ENCODE measurements around the gene TNS1.

TNS1 gene

DNA sequence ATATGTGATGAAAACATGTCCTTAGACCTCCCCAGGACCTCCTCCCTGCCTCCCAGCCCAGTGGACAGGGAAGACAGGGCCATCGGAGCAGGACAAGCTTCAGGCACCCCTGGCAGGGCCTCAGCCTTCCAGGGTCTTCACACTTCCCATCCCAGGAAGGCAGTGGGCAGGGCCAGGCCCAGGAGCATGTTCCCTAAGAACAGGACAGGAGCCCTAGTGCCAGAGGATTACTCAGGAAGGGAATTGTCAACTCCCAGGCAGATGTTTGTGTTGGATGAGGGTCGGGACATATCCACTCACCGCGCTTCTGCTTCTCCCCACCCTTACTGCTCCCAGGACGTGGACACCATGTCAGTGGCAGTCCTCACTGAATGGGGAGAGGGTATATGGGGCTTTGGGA is 138.9 kb downstream of the TNS1 start:
- no peak for DNase-seq

DNA sequence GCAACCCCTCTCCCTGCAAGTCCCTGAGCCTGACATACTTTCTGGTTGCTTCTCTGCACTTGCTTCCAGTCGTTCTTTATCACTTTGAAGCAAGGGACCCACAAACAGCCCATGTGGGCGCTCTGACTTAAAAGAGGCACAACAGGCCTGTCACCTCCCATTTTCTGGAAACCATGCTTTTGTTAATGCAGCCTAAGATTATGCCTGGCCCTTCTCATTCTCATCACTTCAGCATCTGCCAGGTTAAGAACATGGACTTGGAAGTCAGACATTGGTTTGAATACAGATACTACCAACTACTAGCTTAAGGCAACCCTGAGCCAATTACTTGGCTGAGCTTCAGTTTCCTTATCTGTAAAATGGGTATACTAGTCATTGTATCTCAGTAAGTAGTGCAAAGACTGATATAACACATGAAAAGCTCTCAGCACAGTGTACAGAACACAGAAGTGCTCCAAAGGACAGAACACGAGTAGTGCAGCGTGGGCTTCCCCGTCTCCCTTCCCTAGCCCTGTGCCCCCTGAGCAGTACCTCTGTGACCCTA is 141.4 kb downstream of the TNS1 start:
- DNase-seq, result no peak

DNA sequence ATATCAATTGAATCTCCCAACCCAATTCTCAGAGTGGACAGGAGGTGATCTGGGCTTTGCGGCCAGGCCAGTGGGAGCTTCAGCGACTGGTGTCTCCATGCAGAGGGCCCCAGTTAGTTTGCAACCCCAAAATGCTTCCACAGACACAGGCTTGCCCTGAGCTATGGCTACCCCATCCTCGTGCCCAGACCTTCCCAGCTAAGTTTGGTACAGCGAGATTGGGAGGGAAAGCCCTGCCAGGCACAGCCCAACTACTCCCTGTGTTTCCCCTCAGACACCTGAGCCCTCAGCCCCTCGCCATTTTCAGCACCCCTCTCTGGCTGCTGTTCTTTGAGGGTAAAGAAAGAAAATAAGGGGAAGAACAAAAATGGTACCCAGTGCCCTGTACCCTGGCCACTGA is 142.9 kb downstream of the TNS1 start:
- DNase-seq, result no peak

DNA sequence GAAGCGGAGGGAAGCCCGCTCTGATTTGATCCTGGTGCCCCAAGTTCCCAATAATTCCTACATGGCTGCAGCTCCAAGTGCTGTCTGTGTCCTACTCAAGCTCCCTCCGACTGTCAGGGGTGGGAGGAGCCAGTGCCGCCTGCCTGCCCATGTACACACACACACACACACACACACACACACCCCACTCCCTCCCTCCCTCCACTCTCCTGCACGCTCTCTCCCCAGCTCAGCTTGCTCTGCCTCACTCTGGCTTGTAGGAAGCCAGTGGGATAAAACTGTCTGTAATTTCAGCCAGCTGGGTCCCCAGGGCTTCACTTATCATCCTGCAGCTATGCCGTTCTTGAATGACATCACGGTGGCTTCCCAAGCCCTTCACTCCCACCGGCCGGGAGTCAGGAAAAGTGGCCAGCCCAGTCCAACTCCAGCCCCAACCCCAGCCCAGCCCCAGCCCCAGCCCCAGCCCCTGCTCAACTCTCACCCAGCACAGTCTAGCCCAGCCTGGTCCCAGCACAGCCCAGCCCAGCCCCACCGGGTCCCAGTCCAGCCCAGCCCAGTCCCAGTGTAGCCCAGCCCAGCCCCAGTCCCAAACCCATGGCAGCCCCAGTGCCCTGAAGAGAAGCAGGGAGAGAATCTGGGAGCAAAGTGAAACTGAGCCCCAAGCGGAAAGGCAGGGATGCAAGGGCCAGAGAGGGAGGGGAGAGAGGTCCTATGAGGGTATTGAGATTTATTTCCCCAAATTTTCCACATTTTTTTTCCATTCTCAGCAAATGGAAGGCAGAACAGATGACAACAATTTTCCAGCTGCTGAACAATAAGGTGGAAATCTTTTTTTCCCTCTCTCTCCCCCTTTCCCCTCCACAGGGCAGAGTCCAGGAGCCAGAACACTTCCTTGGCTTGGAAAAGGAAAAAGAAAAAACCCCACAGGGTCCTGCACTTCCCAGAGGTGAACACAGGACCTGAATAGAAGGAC is 144.0 kb downstream of the TNS1 start:
- no peak for DNase-seq

DNA sequence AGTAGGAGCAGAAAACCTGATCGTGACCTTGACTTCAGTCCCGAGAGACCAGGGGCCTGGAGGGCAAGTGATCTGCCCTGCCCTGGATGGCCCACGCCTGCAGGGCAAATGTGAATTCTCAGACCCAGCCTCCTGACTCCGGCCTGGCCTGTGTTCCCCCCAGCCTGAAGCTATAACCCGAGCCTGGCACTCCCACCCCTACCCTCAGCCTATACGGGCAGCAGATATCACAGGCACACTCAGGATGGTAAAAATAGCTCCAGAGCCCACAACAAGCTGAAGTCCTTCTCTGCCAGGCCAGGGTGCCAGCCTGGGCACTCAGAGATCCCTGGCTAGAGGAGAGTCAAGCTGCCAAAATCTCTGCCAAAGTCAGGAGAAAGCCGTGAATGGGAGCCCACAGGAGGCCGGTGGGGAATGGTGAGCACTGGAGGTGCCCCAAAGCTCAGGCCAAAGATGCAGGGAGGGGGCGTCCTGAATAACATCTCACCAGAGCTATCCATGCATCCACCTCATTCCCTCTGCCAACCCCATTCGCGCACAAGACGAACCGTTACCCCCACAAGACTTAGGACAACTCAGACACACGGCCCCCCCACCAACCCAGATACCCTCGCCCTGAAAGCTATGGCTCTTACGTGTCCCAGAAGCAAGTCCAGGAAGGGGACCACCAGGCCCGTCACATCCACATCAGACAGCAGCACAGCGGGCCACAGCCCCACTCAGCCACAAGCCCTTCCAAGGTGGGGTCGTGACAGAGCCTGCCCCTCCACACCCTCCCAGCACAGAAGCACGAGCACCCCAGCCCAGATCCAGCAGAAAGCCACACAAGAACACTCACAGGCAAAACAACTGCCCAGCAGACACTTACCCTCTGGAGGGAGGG is 144.9 kb downstream of the TNS1 start:
- no peak for DNase-seq

DNA sequence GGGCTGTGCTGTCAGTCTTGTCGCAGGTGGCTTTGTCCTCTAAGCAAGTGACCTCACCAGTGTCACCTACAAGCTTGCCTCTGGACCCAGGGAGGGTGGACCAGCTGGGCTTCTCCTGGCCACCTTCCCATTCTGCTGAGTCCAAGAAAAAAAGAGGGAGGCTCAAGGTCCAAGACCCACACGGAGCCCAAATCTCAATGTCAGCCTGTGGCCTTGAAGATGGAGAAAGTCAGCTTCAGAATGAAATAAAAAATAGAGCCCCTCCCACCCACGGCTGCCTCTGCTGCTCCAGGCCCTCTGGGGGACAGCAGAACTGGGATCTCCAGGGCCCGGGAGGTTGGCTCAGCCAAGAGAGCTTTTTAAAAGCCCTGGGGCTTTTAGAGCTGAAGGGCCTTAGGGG is 145.9 kb downstream of the TNS1 start:
- no peak for DNase-seq

DNA sequence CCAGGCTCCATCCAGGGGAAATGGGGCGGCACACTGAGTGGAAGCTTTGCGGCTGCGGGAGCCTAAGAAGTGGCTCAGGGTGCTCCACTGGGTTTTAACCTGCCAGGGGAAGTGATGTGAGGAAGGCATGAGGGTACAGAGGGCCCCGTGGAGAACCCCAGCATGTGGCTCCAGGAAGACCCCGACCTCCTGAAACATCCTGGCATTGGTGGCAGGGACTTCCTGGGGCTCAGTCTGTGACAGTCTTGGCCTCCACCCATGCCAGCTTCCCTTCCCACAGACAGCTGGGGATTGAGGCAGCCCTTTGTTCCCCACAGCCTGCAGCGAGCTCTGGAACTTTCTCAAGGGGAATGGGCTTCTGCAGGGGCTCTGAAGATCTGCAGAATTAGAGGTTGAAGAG is 146.6 kb downstream of the TNS1 start:
- DNase-seq, result no peak

DNA sequence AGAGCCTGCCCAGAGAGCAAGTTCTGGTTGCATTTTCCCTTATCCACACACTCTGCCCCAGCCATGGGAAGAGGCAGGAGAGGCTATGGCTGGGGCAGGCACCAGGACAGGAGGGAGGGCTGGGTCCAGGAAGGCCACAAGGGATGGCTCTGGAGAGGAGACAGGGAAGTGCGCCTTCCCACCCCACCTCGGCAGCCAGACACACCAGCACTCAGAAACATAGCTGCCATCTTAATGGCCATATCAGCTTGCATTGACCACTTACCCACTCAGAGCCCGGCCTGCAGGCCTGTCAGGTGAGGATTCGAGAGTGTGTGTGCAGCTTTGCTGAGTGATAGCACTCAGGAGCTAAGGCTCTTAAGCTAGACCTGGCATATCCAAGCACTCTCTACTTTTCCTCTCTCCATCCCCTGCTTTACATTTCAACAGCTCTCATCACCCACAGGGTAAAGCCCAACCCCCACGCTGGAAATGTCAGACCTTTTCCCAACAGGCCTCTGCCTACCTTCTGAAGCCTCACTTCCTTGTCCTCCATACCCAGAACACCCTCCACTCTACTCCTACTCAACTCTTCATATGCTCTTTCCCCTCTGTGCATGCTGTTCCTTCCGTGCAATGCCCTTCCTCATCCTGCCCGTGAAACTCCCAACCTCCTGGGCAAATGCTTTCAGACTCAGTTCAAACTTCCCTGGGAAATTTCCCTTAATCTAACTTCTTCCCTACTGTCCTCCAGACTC is 147.9 kb downstream of the TNS1 start:
- no peak for DNase-seq

DNA sequence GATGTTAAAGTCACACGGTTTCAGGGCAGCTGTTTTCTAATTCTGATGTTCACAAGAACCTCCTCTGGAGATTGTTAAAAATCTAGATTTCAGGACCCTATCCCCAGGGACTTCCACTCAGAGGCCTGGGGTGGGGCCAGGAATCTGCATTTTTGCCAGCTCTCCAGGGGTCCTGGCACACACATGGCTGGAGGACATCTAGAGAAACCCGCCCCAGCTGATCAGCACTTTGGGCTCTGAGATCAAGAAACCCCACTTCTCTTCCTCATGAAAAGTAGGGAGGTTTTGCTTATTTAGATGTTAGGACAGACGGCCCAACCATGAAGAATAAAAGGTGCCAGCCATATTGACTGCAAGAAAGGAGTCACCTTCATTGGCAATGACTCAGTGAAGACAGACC is 148.8 kb downstream of the TNS1 start:
- DNase-seq, result no peak

DNA sequence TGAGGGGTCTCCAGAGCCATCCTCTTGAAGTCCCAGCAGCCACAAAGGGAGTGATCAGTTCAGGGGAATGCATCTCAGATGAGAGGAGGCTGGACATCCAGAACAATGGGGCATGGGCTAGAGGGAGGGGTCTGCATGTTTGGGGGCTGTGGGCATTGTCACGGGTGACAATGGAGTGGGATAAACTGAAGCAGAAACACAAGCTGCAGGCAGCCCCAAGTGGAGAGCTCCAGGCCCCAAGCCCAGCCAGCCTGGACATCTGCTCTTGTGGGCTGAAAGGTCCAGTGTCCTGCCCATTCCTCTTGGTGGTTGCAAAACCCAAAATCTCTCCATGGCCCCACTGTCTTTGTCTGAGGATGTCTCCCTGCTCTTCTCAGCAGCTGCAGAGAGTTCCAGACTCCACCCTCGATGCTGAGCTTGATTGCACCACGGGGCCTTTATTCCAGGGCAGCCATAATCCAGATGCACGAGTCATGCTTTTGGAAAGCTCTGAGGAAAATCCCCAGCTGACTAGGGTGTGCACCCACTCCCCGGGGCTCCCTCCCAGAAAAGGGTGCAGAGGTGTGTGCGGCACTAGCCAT is 149.4 kb downstream of the TNS1 start:
- no peak for DNase-seq

DNA sequence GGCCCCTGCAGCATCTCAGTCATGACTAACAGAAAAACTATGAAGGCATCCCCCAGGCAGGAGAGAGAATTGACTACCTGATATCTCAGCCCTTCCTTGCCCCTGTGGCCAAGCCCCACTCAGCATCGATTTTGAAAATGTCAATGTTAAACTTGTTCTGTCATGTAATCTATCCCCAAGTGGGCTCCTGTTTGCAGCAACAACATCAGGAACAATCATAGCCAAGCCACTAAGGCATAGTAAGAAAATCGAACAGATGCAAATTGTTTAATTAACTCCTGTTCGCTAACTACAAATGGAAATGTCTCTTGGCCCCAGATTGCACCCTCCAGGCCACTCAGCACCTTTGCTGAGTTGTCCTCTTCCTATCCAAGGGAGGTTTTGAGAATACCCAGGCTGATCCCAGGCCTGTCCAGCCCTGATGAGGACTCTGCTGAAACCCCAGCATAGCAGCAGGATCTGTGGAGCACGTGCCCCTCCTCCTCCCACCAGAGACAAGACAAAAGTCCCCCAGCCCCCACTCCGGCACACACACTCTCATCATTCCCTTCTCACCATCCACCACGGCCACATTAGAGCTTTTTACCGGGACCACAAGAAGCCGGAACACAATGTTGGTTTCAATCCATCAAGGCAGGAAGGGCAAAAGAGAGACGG is 150.1 kb downstream of the TNS1 start:
- no peak for DNase-seq

DNA sequence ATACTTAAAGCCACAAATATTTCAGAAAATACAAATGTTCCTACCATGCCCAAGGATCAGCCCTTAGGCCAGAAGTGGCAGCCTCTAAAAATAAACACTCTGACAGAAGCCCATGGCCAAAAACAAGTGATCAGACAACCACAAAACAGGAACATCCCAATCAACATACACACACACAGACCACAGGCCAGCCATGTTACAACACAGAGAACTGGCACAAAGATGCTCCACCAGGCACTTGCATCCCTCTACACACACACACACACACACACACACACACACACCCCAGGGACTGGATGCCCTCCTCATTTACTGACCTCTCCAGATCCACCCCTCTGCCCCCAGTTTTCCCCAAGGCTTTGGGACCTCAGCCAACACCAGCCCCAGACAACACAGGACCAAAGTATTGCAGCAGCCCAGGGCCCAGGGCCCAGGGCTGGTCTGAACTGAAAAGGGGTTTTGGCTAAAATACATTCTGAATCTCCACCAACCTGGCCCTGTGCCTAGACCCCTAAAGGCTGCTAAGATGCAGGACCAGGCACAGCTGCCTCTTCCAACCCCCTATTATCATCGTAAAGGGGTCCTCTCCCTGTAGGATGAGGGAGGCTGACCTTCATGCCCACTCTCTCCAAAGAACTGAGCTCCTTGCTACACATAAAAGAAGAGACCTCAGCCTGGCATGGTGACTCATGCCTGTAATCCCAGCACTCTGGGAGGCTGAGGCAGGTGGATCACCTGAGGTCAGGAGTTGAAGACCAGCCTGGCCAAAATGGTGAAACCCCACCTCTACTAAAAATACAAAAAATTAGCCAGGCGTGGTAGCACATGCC is 151.4 kb downstream of the TNS1 start:
- DNase-seq, result no peak

DNA sequence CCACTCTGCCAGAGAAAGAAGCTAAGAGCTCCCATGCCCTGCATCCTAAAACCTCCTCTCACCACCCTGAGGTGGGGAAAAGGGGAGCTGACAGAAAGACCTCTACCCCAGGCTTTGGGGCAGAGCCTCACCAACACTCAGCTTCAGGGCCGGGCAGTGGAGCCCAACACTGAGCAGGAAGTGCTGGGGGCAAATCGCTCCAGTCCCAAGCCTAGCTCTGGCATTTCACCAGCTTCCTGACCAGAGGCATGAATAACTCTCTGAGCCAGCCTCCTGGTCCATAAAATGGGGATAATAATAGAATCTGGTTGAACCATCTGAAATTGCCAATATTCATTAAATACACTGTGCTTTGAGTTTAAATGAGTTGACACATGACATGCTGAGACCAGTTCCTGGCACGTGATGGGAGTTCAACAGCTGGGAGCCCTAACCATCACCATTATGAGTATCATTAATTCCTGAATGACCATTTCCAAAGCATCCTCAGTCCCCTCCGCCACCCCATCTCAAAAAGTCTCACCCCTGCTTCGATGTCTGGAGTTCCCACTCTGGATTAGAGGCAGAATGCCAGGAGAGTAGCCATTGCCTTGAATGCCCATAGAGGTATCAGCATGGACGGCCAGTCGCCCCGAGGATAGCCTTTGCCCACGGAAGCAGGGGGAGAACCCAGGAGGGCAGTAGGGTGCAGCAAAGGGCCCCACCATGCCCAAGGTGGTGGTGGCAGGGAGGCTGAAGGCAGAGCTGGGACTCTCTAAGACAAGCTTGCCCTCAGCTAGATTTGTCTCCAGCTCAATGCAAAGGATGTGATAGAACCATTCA is 153.4 kb downstream of the TNS1 start:
- DNase-seq, result no peak

DNA sequence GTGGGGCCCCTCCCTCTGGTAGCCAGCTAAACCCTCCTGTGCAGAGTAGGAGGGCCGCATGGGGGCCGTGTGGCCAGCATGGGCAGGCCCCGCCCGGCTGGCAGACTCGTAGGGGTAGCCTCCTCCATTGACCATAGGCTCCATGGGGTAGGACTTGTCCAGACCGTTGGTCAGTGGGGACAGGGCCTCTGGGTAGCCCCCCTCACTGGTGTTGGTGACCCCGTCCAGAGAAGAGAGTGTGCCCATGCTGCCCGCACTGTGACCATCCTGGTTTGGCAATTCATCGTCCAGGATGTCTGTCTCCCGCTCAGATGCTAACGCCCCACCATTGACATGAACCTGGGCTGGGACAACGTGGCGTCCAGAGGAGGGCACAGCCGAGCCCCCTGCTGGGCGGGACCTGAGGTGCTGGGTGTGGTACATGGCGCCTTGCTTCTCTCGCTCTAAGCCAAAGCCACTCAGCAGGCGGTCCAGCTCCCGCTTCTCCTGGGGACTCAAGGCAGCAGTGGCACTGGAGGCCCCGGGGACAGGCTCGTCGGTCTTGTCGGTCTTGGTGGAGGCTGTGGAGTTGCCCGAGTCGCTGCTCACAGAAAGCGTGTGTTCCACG is 154.3 kb downstream of the TNS1 start:
- no peak for DNase-seq

DNA sequence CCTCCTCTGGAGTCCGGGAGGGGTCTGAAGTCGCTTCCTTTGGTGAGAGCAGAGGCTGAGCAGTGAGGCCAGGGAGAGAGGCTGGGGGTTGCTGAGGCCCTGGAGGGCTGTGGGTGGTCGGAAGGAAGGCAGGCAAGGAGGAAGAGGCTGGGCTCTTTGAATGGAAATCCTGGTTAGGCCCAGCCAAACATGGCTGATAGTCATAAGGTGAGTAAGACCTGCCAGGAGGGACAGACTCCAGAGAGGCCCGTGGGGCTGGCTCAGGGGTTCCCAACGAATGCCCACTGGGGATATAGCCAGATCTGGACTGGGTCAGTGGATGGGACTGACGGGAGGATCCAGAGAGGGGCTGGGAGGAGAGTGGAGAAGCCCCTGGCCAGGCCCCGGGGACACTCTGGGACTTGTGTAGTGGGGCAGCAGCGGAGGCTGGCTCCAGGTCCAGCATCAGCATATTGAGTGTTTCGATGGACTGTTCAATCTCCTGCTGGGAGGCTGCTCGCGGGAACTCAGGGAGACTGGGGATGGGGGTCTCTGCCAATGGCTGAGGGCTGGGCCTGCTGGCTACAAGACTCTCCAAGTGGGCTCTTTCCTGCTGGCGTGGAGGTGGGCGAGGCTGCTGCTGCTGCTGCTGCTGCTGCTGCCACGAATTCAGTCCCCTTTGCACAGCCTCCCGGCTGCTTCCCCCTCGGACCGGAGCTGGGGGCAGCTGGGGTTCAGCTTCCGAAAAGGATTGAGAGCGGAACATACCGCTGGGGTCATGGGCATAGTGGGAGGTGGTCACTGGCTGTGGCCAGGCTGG is 155.0 kb downstream of the TNS1 start:
- DNase-seq, result no peak

DNA sequence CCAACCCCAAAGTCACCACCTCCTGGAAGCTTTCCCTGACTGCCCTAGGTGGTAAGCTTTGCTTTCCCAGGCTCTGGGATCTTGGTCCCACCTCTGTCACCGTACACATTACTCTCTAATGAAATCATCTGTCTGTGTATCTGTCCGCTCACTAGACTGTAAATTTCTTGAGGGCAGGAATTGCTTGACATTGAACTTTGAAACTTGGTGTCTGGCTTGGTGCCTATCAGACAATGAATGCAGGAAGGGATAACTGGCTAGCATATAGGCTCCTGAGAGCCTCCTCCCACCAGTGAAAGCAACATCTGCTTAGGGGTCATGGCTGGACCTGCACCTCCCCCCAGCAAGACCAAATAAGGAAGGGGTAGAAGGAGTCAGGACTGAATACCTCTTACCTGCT is 155.7 kb downstream of the TNS1 start:
- DNase-seq, result no peak

DNA sequence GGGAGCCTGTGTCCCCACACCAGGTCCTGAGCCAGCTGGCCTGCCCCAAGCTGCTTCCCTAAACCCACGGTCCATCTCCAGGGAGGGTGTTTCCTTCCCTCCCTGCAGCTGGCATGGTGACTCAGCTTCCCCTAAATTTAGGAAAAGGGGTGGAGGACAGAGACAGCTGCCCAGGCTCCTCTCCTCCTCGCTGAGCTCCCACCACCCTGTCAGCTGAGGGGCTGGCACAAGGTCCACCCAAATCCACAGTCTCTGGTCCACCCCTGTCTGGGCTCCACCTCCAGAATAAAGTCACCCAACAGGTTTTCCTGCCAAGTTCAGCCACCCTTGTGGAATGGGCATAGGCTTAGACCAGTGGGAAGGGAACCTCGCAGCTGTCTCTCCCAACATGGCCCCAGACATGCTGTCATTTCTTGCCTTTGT is 156.5 kb downstream of the TNS1 start:
- DNase-seq, result no peak

DNA sequence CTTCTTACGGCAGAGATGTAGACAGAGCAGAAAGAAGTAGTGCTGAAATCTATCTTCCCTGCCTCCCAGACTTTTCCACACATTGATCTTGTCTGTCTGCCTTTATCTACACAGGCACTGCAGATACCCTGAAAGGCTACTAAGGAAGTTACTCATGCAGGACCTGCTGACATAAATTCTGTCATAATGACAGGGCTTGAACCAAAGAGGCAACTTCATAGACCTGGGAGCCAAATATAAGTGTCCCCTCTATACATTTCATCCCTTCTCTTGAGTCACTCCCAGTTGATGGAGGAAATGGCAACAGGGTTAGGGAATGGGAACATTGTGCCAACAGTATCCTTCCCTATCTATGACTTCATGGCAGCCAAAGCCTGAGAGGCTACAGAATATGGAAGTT is 157.5 kb downstream of the TNS1 start:
- no peak for DNase-seq

DNA sequence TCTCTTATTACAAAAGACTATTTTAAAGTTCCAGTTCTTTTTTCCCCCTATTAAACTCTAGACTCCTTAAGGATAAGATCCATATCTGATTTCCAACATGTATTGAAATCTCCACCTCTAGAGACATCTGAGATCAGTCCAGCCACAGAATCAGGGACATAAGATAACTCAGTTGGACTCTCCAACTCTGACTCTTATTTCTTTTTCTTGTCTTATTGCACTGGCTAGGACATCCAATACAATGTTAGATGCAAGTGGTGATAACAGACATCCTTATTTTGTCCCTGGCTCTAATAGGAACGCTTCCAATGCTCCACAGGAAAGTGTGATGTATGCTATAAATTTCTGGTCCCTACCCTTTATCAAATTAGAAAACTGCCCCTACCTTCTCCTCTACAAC is 158.1 kb downstream of the TNS1 start:
- no peak for DNase-seq

Data from NCI-H1694 treated with DMSO at 0.1 percent for 48 hours (cell line).